Astrocyte (in vitro differentiated cells and primary cell): ENCODE results near the gene PLEKHF1. TPM values are rescaled to one million over a fixed set of nuclear protein-coding genes. Genes with fewer than 3 reads are reported as not detected.

ENCODE experiments used
- DNase-seq: peaks from one replicate; pipeline ENCODE4 v3.0.0-alpha.2; 2010; ENCODE audit warnings: low read depth
- FAIRE-seq: peaks from 2 replicates; lab custom pipeline; 2011; peaks lifted over from hg19 to GRCh38; lab: Jason Lieb, UNC
- H2AFZ ChIP-seq: 2 replicates; pipeline ENCODE4 v1.6.0; 2012; ENCODE audit warnings: low read depth, low read length, inconsistent platforms
- H3K27ac ChIP-seq: 2 replicates; pipeline ENCODE4 v1.5.1; 2011; ENCODE audit warnings: low read depth, low read length, inconsistent platforms
- H3K27me3 ChIP-seq: 2 replicates; pipeline ENCODE4 v1.6.0; 2011; ENCODE audit warnings: low read length, inconsistent platforms; ENCODE audit not compliant: insufficient read depth
- H3K36me3 ChIP-seq: 2 replicates; pipeline ENCODE4 v1.5.1; 2011; ENCODE audit warnings: low read length, inconsistent platforms; ENCODE audit not compliant: insufficient read depth
- H3K4me1 ChIP-seq: 2 replicates; pipeline ENCODE4 v1.5.1; 2011; ENCODE audit warnings: low read length, inconsistent platforms; ENCODE audit not compliant: insufficient read depth
- H3K4me2 ChIP-seq: 2 replicates; pipeline ENCODE4 v1.6.0; 2012; ENCODE audit warnings: low read length, inconsistent platforms
- H3K4me3 ChIP-seq: 2 replicates; pipeline ENCODE4 v1.5.1; 2011; ENCODE audit warnings: low read depth, mild to moderate bottlenecking, low read length, inconsistent platforms; ENCODE audit not compliant: insufficient read depth
- H3K79me2 ChIP-seq: 2 replicates; pipeline ENCODE4 v1.6.0; 2012; ENCODE audit warnings: mild to moderate bottlenecking, low read length, inconsistent platforms; ENCODE audit not compliant: insufficient read depth
- H3K9ac ChIP-seq: 2 replicates; pipeline ENCODE4 v1.6.0; 2012; ENCODE audit warnings: mild to moderate bottlenecking, low read length, inconsistent platforms
- H3K9me3 ChIP-seq: 2 replicates; pipeline ENCODE4 v1.5.1; 2012; ENCODE audit warnings: low read depth, mild to moderate bottlenecking, low read length, inconsistent platforms; ENCODE audit not compliant: insufficient read depth
- H4K20me1 ChIP-seq: 2 replicates; pipeline ENCODE4 v1.6.0; 2012; ENCODE audit warnings: low read length, inconsistent platforms; ENCODE audit not compliant: insufficient read depth
- H3K27ac Mint-ChIP-seq: one replicate; pipeline ENCODE4 v1.8.0; 2021; ENCODE audit warnings: mild to moderate bottlenecking, mixed read lengths; ENCODE audit not compliant: unreplicated experiment
- H3K27me3 Mint-ChIP-seq: one replicate; pipeline ENCODE4 v1.8.0; 2021; ENCODE audit warnings: low read depth, mixed read lengths; ENCODE audit not compliant: unreplicated experiment
- H3K36me3 Mint-ChIP-seq: one replicate; pipeline ENCODE4 v1.8.0; 2021; ENCODE audit warnings: low read depth, mixed read lengths; ENCODE audit not compliant: unreplicated experiment
- H3K4me1 Mint-ChIP-seq: one replicate; pipeline ENCODE4 v1.8.0; 2021; ENCODE audit warnings: low read depth, mixed read lengths; ENCODE audit not compliant: unreplicated experiment
- H3K4me3 Mint-ChIP-seq: one replicate; pipeline ENCODE4 v1.8.0; 2021; ENCODE audit warnings: mild to moderate bottlenecking, moderate library complexity, mixed read lengths; ENCODE audit not compliant: unreplicated experiment
- H3K9me3 Mint-ChIP-seq: one replicate; pipeline ENCODE4 v1.8.0; 2021; ENCODE audit warnings: mild to moderate bottlenecking, mixed read lengths; ENCODE audit not compliant: unreplicated experiment
- CTCF ChIP-seq: IDR thresholded peaks from 2 replicates; pipeline ENCODE4 v1.5.1; 2011; ENCODE audit warnings: low read depth, mild to moderate bottlenecking, inconsistent platforms, low read length, moderate library complexity; ENCODE audit not compliant: insufficient read depth
- EZH2 ChIP-seq: IDR thresholded peaks from 2 replicates; pipeline ENCODE4 v1.6.1; 2012; ENCODE audit warnings: mild to moderate bottlenecking, low read length, inconsistent platforms; ENCODE audit not compliant: insufficient read depth
- total RNA-seq: library from RNA; stranded (reverse); gene quantifications from 2 replicates; pipeline ENCODE4 v1.2.1, GENCODE V29; 2021

Gene PLEKHF1
- total RNA-seq, 1 donor from 2014 or later: 13.1 TPM

GRCh38 chr19:29616541-29616940 lies 48.7 kb upstream of the PLEKHF1 start:
- TF ChIP-seq CTCF (no peak), EZH2 (no peak)
- Mint-ChIP-seq H3K27me3 (peaks cover 15% of the 10 kb centered on the region), H3K36me3 (peaks cover 11% of the 10 kb centered on the region), H3K27ac (no peak overlapping the region), H3K9me3 (peaks cover 2% of the 10 kb centered on the region), H3K4me3 (no peak overlapping the region), H3K4me1 (peaks cover 2% of the 10 kb centered on the region)
- Histone ChIP-seq H4K20me1 (no peaks in the 10 kb centered on the region), H3K4me1 (peaks cover 4% of the 10 kb centered on the region), H3K9ac (no peak overlapping the region), H3K4me3 (no peak overlapping the region), H3K36me3 (peaks cover 24% of the 10 kb centered on the region), H3K27me3 (no peaks in the 10 kb centered on the region), H3K27ac (no peak overlapping the region), H2AFZ (no peak overlapping the region), H3K4me2 (no peak overlapping the region), H3K79me2 (no peaks in the 10 kb centered on the region), H3K9me3 (no peaks in the 10 kb centered on the region)
- DNase-seq (no peak), FAIRE-seq (no peak)

GRCh38 chr19:29617366-29618266 lies 47.6 kb upstream of the PLEKHF1 start:
- Mint-ChIP-seq H3K27me3 (peaks cover 18% of the 10 kb centered on the region), H3K4me1 (peaks cover 2% of the 10 kb centered on the region), H3K4me3 (no peak overlapping the region), H3K9me3 (peaks cover 2% of the 10 kb centered on the region), H3K36me3 (peaks cover 9% of the 10 kb centered on the region), H3K27ac (no peak overlapping the region)
- Histone ChIP-seq H3K27me3 (no peaks in the 10 kb centered on the region), H2AFZ (no peak overlapping the region), H3K4me3 (no peak overlapping the region), H3K27ac (no peak overlapping the region), H3K36me3 (peaks cover 13% of the 10 kb centered on the region), H4K20me1 (no peaks in the 10 kb centered on the region), H3K4me2 (no peak overlapping the region), H3K9ac (no peak overlapping the region), H3K9me3 (no peaks in the 10 kb centered on the region), H3K79me2 (no peaks in the 10 kb centered on the region), H3K4me1 (peaks cover 4% of the 10 kb centered on the region)
- DNase-seq: no peak
- TF ChIP-seq EZH2 (no peak), CTCF (no peak)
- FAIRE-seq: no peak

GRCh38 chr19:29618434-29618833 lies 46.8 kb upstream of the PLEKHF1 start:
- no peak overlapping the region for H3K9ac ChIP-seq
- H2AFZ ChIP-seq: no peak overlapping the region
- no peak overlapping the region for H3K27ac Mint-ChIP-seq
- H3K27me3 ChIP-seq: no peaks in the 10 kb centered on the region
- no peak overlapping the region for H3K4me3 Mint-ChIP-seq
- H3K9me3 Mint-ChIP-seq: peaks cover 2% of the 10 kb centered on the region
- H3K36me3 ChIP-seq: peaks cover 9% of the 10 kb centered on the region
- peaks cover 18% of the 10 kb centered on the region for H3K27me3 Mint-ChIP-seq
- H4K20me1 ChIP-seq: no peaks in the 10 kb centered on the region
- no peak for FAIRE-seq
- TF ChIP-seq EZH2: no peak
- no peak for DNase-seq
- H3K36me3 Mint-ChIP-seq: peaks cover 7% of the 10 kb centered on the region
- no peaks in the 10 kb centered on the region for H3K9me3 ChIP-seq
- H3K4me2 ChIP-seq: no peak overlapping the region
- no peaks in the 10 kb centered on the region for H3K79me2 ChIP-seq
- no peak overlapping the region for H3K27ac ChIP-seq
- peaks cover 4% of the 10 kb centered on the region for H3K4me1 ChIP-seq
- H3K4me3 ChIP-seq: no peak overlapping the region
- peaks cover 2% of the 10 kb centered on the region for H3K4me1 Mint-ChIP-seq
